GM18867 (cell line): ENCODE measurements around the gene ZPBP.

Experiments
- ATAC-seq: cut with Tn5 transposase; IDR thresholded peaks from one replicate; pipeline ENCODE4 v1.9.1; 2021; ENCODE audit warnings: mild to moderate bottlenecking, moderate library complexity; ENCODE audit not compliant: unreplicated experiment

ZPBP gene

GRCh38 chr7:50092579-50093491 is at the start of gene ZPBP:
Gene ZPBP, minus strand, starts transcription at chr7:50093246. Its CDS starts 52 bp downstream, at chr7:50093194.
- ATAC-seq = peak; percentile 77

GRCh38 chr7:50142425-50143017 is 49.5 kb upstream of the ZPBP start:
- peak; percentile 56 for ATAC-seq

DNA sequence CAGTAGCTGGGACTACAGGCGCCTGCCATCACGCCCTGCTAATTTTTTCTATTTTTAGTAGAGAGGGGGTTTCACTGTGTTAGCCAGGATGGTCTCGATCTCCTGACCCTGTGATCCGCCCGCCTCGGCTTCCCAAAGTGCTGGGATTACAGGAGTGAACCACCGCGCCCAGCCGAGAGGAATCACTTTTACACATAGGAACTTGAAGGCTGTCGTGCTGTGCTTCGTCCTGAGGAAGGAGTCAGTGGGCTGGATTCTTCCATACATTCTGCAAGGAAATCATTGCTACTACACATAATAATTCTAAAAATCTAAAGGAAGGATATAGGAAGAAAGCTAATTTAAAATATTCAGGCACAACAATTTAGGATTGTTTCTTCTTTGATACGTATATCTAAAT is 48.8 kb upstream of the ZPBP start:
- ATAC-seq = no peak

- no peak for ATAC-seq
Measured at GRCh38 chr7:50141131-50141530, 48.1 kb upstream of the ZPBP start.

GRCh38 chr7:50140688-50141087 is 47.6 kb upstream of the ZPBP start:
- ATAC-seq = no peak

DNA sequence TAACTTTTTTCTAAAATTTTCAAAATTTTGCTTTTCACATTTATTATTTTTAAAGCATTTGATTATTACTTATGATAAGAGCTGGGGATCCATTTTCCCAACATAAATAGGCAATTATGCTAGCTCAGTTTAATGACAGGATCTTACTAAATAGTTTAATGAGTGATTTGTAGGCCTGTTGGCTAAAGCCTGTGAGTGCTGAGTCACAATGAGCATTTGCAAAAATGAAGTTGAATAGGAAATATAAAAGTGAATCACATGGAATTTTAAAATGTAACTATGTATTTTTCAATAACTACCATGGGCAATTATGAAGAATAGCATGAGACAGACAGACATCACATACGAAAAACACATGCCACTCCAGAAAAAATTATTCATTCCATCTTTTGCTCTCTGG is 45.1 kb upstream of the ZPBP start:
- ATAC-seq = no peak

GRCh38 chr7:50125766-50126165 is 32.7 kb upstream of the ZPBP start:
- ATAC-seq = no peak

- peak; percentile 88 for ATAC-seq
Measured at GRCh38 chr7:50121286-50121685, 28.2 kb upstream of the ZPBP start.

DNA sequence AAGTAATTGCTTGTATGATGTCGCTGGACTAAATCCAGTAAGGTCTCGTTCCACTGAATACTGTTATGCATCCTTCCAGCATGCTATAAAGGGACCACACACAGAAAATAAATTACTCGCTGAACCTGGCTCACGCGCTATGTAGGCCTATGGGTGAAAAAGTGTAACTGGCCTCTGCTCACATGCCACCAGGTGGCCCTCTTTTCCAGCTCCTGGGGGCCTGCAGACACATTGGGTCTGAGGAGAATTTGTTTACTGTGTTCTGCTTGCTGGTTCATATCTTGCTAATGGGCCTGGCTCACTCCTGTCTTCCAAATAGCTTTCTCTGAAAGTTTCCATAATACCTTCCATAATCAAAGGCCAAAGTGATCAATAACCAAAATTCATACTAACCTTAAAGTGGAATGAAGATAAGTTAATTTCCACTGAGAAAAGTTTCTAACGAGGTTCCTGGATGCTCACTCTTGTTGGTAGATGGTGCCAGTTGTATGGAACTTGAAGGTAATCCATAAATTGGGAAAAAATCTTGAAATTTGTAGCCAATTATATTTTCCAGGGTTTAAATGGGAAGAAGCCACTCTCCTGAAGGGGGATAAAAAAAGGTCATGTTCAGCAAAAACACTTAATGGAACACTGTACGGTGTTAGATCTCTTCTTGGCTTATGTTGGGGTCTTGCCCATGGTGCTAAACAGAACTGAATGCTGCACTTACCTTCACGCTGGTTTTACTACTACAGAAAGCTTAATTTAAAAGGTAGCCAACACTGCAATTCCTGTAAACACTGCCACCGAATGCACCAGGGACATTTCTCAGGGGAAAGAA is 27.0 kb upstream of the ZPBP start:
- peak; percentile 79 for ATAC-seq

- ATAC-seq = no peak
Measured at GRCh38 chr7:50112250-50112649, 19.2 kb upstream of the ZPBP start.

DNA sequence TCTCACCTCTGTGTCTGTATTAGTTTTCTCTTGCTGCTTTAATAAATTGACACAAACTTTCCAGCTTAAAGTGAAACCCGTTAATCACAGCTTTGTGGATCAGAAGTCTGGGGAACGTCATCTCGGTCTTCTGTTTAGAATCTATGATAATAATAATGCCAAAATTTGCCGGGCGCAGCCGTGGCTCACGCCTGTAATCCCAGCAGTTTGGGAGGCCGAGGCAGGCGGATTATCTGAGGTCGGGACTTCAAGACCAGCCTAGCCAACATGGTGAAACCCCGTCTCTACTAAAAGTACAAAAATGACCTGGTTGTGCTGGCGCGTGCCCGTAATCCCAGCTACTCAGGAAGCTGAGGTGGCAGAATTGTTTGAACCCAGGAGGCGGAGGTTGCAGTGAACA is 8.8 kb upstream of the ZPBP start:
- no peak for ATAC-seq

DNA sequence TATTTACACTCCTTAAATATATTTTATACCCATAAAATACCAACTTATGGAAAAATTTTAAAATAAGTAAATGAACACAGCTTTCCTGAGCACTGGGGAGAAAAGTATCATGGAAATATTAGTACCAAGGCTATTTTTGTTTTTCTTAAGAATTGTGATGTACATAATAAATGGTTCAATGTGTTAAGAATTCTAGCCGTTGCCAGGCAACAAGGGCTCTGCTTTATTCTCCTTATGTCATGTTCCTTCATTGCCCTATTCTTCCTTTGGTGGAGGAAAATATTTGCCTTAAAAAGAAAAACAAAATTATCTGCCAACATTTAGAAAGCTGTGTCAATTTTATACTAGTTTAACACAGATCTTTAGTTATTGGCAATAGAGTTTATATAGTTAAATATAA is 2.6 kb upstream of the ZPBP start:
- no peak for ATAC-seq

DNA sequence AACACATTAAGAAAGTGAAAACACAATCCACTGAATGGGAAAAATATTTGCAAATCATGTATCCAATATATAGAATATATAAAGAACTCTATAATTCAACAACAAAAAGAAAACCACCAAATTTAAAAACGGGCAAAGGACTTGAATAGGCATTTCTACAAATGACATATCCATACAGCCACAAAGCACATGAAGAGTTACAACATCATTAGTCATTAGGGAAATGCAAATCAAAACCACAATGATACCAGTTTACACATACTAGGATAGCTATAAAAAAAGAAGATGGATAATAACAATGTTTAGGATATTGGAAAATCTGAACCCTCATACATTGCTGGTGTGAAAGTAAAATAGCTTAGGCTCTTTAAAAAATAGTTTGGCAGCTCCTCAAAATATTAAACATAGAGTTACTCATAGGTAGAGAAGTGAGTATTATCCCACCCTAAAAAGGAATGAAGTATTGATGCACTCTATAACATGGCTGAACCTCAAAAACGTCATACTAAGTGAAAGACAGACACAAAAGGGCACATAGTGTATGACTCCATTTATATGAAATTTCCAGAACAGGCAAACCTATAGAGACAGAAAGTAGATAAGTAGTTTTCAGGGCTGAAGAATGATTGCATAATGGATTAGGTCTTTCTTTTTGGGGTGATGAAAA is 4.5 kb downstream of the ZPBP start:
- no peak for ATAC-seq

DNA sequence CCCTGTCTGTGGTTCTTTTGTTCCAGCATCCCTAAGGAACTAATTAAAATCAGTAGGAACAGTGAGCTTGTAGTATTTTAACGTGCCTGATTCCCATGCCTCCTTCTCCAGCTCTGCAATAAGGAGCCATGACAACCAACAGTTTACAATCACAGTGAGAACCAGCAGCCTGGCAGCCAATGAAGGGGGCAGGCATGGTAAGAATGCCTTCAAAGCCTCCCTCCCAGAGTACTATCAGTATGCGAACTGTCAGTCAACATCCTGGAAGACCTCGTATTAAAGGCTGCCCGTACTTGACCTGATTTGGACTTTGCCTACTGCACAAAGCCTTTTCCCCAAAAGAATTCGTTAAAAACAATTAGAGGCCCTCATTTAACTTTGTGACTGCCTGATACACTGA is 7.7 kb downstream of the ZPBP start:
- no peak for ATAC-seq

DNA sequence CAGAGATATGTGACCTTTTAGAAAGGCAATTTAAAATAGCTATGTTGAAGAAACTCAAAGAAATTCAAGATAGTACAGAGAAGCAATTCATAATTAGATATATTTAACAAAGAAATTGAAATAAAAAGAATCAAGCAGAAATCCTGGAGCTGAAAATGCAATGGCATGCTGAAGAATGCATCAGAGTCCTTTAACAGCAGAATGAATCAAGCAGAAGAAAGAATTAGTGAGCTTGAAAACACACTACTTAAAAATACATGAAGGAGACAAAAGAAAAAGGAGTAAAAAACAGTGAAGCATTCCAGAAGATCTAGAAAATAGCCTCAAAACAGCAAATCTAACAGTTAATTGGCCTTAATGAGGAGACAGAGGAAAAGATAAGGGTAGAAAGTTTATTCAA is 20.0 kb downstream of the ZPBP start:
- ATAC-seq = no peak

DNA sequence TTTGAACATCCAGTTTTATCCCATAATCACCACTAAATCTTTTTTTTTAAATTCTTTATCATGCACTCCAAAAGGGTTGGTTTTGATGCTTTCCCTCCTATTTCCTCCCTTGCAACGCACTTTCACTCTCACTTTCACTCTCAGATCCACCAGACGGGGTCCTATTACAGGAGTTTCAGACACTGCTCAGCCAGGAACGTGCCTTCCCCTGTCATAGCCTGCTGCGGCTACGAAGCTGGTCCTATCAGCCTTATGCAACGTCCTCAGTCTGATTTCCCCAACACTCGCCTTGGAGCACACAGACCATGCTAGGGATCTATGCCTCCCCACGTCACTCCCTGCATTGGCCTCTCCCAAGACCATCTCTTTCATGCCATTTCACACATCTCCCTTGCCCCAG is 23.4 kb downstream of the ZPBP start:
- peak; percentile 76 for ATAC-seq

GRCh38 chr7:50068850-50069551 is 24.0 kb downstream of the ZPBP start:
- peak; percentile 71 for ATAC-seq

DNA sequence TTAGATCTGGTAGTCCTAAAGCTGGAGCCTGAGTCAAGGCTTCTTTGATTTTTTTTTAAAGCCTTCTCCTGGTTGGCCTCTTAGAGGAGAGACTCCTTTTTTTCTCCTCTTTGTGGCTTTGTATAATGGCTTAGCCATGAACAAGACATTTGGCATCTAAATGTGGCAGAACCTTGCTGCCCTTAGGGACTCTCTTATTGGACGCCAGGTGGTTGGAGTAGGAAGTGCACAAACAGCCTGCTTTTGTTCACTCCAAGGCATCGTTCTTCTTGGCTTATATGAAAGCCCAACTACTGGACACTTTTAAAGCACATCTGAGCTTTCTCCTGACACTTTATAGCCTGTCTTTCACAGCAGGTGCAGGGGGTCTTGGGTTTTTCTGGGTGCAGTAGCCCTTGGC is 25.0 kb downstream of the ZPBP start:
- peak; percentile 58 for ATAC-seq

- no peak for ATAC-seq
Measured at GRCh38 chr7:50062951-50063350, 30.1 kb downstream of the ZPBP start.

DNA sequence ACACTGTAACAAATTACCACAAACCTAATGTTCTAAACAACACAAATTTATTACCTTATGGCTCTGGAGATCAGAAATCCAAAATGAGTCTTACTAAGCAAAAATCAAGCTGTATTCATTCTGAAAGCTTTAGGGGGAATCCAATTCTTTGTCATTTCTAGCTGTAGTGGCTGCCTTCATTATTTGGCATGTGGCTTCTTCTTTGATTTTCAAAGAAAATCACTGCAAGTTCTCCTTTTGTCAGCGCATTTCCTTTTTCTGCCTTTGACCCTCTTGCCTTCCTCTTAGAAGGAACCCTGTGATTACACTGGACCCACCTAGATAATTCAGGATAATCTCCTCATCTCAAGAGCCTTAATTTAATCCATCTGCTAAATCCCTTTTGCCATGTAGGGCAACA is 36.9 kb downstream of the ZPBP start:
- no peak for ATAC-seq
